ENCODE results near the gene AP1B1. TPM values are rescaled to one million over a fixed set of nuclear protein-coding genes. Genes with fewer than 3 reads are reported as not detected.
A peak's percentile ranks its signal among the peaks of the same experiment; 100 is the strongest.
"Not testable (repeated sequence)": the region's sequence is repeated elsewhere in the genome, so short reads cannot be mapped to it uniquely, and the experiment has no call there.

Gene AP1B1
- total RNA-seq, 1 donor from 2014 or later: 70.3 TPM

- Histone ChIP-seq H3K4me3 (no peak overlapping the region), H3K27me3 (ENCODE audit: low read depth) (no peaks in the 10 kb centered on the region), H3K4me1 (peaks cover 17% of the 10 kb centered on the region), H3K9me3 (no peaks in the 10 kb centered on the region), H3K36me3 (peaks cover 16% of the 10 kb centered on the region), H3K27ac (no peak overlapping the region)
- no peak for DNase-seq
- no peak for TF ChIP-seq CTCF (IDR thresholded peaks at IDR 0.05)
- peak in 1 of 2 donors; percentile 48 for ATAC-seq
- intact Hi-C loops (cut with DNase I): no loop called here
Observed at GRCh38 chr22:29370537-29370936, 17.8 kb downstream of the AP1B1 start.

GRCh38 chr22:29369460-29369859, 18.9 kb downstream of the AP1B1 start:
- Histone ChIP-seq H3K4me3 (no peak overlapping the region), H3K9me3 (no peaks in the 10 kb centered on the region), H3K36me3 (peaks cover 16% of the 10 kb centered on the region), H3K27ac (no peak overlapping the region), H3K4me1 (peaks cover 22% of the 10 kb centered on the region), H3K27me3 (ENCODE audit: low read depth) (no peaks in the 10 kb centered on the region)
- peak; percentile 76 to 87 for ATAC-seq
- intact Hi-C loops (cut with DNase I): no loop called here
- DNase-seq: peak; percentile 65
- no peak for TF ChIP-seq CTCF (IDR thresholded peaks at IDR 0.05)

- ATAC-seq (peak; percentile 65 to 72), DNase-seq (no peak)
- no peaks in the 10 kb centered on the region for H3K27me3 ChIP-seq (ENCODE audit: low read depth)
- TF ChIP-seq CTCF (IDR thresholded peaks at IDR 0.05): peak; percentile 63
- intact Hi-C loops (cut with DNase I): no loop called here
- H3K9me3 ChIP-seq: no peaks in the 10 kb centered on the region
- H3K36me3 ChIP-seq: peaks cover 58% of the 10 kb centered on the region
- peaks cover 22% of the 10 kb centered on the region for H3K4me1 ChIP-seq
- H3K27ac ChIP-seq: no peak overlapping the region
- no peak overlapping the region for H3K4me3 ChIP-seq
Observed at GRCh38 chr22:29359469-29359868, 28.9 kb downstream of the AP1B1 start.

GRCh38 chr22:29357193-29357890, 31.0 kb downstream of the AP1B1 start:
- H3K27ac ChIP-seq; H3K9me3 ChIP-seq; intact Hi-C loops (cut with DNase I); DNase-seq; H3K4me3 ChIP-seq; ATAC-seq; H3K27me3 ChIP-seq (ENCODE audit: low read depth): not testable (repeated sequence)
- H3K4me1 ChIP-seq: peaks cover 11% of the 10 kb centered on the region
- peaks cover 79% of the 10 kb centered on the region for H3K36me3 ChIP-seq

GRCh38 chr22:29353860-29354259, 34.5 kb downstream of the AP1B1 start:
- H3K27me3 ChIP-seq (ENCODE audit: low read depth): no peaks in the 10 kb centered on the region
- H3K36me3 ChIP-seq: peaks cover 100% of the 10 kb centered on the region
- no peaks in the 10 kb centered on the region for H3K4me1 ChIP-seq
- intact Hi-C loops (cut with DNase I): no loop called here
- ATAC-seq: no peak
- TF ChIP-seq CTCF (IDR thresholded peaks at IDR 0.05): no peak
- DNase-seq: peak; percentile 12
- H3K9me3 ChIP-seq: no peaks in the 10 kb centered on the region
- H3K27ac ChIP-seq: no peak overlapping the region
- no peak overlapping the region for H3K4me3 ChIP-seq

- intact Hi-C loops (cut with DNase I): no loop called here
- no peak for TF ChIP-seq CTCF (IDR thresholded peaks at IDR 0.05)
- Histone ChIP-seq H3K4me1 (no peaks in the 10 kb centered on the region), H3K27ac (no peak overlapping the region), H3K4me3 (no peak overlapping the region), H3K27me3 (ENCODE audit: low read depth) (no peaks in the 10 kb centered on the region), H3K9me3 (no peaks in the 10 kb centered on the region), H3K36me3 (peaks cover 100% of the 10 kb centered on the region)
- ATAC-seq: no peak
- peak; percentile 10 for DNase-seq
Observed at GRCh38 chr22:29353286-29353685, 35.1 kb downstream of the AP1B1 start.

All from lower lobe of right lung (tissue), 2 donors.